ENCODE measurements around the gene SVEP1.

DNA sequence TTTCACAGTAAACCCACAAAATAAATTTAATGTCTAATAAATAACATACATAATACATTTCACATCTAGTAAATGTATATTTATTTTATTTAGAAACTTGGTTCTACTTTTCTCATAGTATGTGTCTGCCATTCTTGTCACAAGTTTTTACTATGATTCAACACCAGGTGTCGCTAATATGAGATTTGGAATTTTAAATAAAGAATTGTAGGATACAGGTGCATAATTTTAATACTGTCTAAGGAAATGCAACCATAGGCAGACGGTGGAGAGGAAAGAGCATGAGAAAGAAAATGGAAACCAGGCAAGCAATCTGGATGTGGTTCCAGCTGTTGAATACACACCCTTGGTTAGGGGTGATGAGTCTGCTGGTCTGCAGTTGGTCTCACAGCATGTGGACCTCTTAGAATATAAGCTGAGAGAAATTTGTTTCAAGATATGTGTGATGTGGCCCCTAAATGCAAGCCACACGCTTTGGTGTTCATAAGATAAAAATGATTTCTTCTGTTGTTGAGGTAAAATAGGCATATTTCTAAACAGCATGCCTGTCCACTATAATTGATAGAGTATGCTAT, 127.2 kb downstream of the SVEP1 start:
- TF ChIP-seq, protein P1, sequence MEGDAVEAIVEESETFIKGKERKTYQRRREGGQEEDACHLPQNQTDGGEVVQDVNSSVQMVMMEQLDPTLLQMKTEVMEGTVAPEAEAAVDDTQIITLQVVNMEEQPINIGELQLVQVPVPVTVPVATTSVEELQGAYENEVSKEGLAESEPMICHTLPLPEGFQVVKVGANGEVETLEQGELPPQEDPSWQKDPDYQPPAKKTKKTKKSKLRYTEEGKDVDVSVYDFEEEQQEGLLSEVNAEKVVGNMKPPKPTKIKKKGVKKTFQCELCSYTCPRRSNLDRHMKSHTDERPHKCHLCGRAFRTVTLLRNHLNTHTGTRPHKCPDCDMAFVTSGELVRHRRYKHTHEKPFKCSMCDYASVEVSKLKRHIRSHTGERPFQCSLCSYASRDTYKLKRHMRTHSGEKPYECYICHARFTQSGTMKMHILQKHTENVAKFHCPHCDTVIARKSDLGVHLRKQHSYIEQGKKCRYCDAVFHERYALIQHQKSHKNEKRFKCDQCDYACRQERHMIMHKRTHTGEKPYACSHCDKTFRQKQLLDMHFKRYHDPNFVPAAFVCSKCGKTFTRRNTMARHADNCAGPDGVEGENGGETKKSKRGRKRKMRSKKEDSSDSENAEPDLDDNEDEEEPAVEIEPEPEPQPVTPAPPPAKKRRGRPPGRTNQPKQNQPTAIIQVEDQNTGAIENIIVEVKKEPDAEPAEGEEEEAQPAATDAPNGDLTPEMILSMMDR (IDR thresholded peaks at IDR 0.05): peak; percentile 75
- no peak for TF ChIP-seq EZH2 (IDR thresholded peaks at IDR 0.05)
- no peak for TF ChIP-seq EZH2phosphoT487 (IDR thresholded peaks at IDR 0.05)

Data from neural progenitor cell (in vitro differentiated cells).